Neural cell (in vitro differentiated cells): Measurements from ENCODE around the gene CACNA1B. TPM values are rescaled to one million over a fixed set of nuclear protein-coding genes. Genes with fewer than 3 reads are reported as not detected.

Source experiments
- H2AFZ ChIP-seq: fragments of 200-600, 300-800 bp; sonication (generic), shearing (Covaris generic); 2 replicates; pipeline ENCODE4 v1.6.0; 2014; ENCODE audit warnings: low read depth, mild to moderate bottlenecking, antibody characterized with exemption, low read length, moderate library complexity
- H3F3A ChIP-seq: fragments of 200-600 bp; shearing (Covaris generic); 2 replicates; pipeline ENCODE4 v1.6.1; 2016; ENCODE audit warnings: mild to moderate bottlenecking, moderate library complexity, mixed read lengths, antibody characterized with exemption, low read length; ENCODE audit not compliant: insufficient read depth, poor library complexity, severe bottlenecking
- H3K27ac ChIP-seq: fragments of 200-600, 300-800 bp; sonication (generic), shearing (Covaris generic); 2 replicates; pipeline ENCODE4 v1.5.1; 2014; ENCODE audit warnings: mild to moderate bottlenecking, low read length, moderate library complexity
- H3K27me3 ChIP-seq: fragments of 300-800, 200-600 bp; sonication (generic), shearing (Covaris generic); 2 replicates; pipeline ENCODE4 v1.6.0; 2014; ENCODE audit warnings: mild to moderate bottlenecking, low read depth, low read length, moderate library complexity; ENCODE audit not compliant: insufficient read depth
- H3K36me3 ChIP-seq: fragments of 300-800, 200-600 bp; sonication (generic), shearing (Covaris generic); 2 replicates; pipeline ENCODE4 v1.5.1; 2014; ENCODE audit warnings: mild to moderate bottlenecking, antibody characterized with exemption, low read length, moderate library complexity; ENCODE audit not compliant: insufficient read depth
- H3K4me2 ChIP-seq: fragments of 300-800, 200-600 bp; sonication (generic), shearing (Covaris generic); 2 replicates; pipeline ENCODE4 v1.6.0; 2014; ENCODE audit warnings: mild to moderate bottlenecking, low read length
- H3K4me3 ChIP-seq: fragments of 300-800, 200-600 bp; sonication (generic), shearing (Covaris generic); 2 replicates; pipeline ENCODE4 v1.5.1; 2014; ENCODE audit warnings: mild to moderate bottlenecking, low read length, moderate library complexity
- H3K79me2 ChIP-seq: fragments of 200-600 bp; shearing (Covaris generic); replicated peaks from 2 replicates; pipeline ENCODE4 v1.6.0; 2014; ENCODE audit warnings: mild to moderate bottlenecking, low read length, moderate library complexity; ENCODE audit not compliant: insufficient read depth
- H3K9ac ChIP-seq: fragments of 300-800, 200-600 bp; sonication (generic), shearing (Covaris generic); 2 replicates; pipeline ENCODE4 v1.6.1; 2016; ENCODE audit warnings: mild to moderate bottlenecking, low read length, mixed read lengths
- H3K9me2 ChIP-seq: fragments of 200-600 bp; shearing (Covaris generic); 2 replicates; pipeline ENCODE4 v1.6.1; 2016; ENCODE audit warnings: mild to moderate bottlenecking, low read length, mixed read lengths; ENCODE audit not compliant: insufficient read depth
- H3K9me3 ChIP-seq: fragments of 200-600, 300-800 bp; sonication (generic), shearing (Covaris generic); 2 replicates; pipeline ENCODE4 v1.6.1; 2016; ENCODE audit warnings: mild to moderate bottlenecking, mixed run types, low read length, moderate library complexity, mixed read lengths
- H4K20me1 ChIP-seq: fragments of 200-600 bp; shearing (Covaris generic); 2 replicates; pipeline ENCODE4 v1.6.1; 2016; ENCODE audit warnings: mild to moderate bottlenecking, mixed run types; ENCODE audit not compliant: insufficient read depth
- CTCF ChIP-seq: fragments of 450-650 bp; IDR thresholded peaks from 2 replicates; pipeline ENCODE4 v1.5.1; 2014; ENCODE audit warnings: antibody characterized with exemption, mild to moderate bottlenecking, moderate library complexity; ENCODE audit not compliant: poor library complexity, severe bottlenecking
- EP300 ChIP-seq: fragments of 450-650 bp; conservative IDR thresholded peaks from 2 replicates; pipeline ENCODE4 v1.6.1; 2014; ENCODE audit warnings: antibody characterized with exemption, mild to moderate bottlenecking, moderate library complexity; ENCODE audit not compliant: poor library complexity, severe bottlenecking
- EZH2 ChIP-seq: fragments of 200-600, 300-800 bp; shearing (Covaris generic), sonication (generic); IDR thresholded peaks from 2 replicates; pipeline ENCODE4 v1.6.1; 2014; ENCODE audit warnings: antibody characterized with exemption, low read length, borderline replicate concordance, mild to moderate bottlenecking; ENCODE audit not compliant: insufficient read depth, poor library complexity, severe bottlenecking
- MXI1 ChIP-seq: fragments of 450-650 bp; conservative IDR thresholded peaks from 2 replicates; pipeline ENCODE4 v1.6.1; 2014; ENCODE audit warnings: antibody characterized with exemption, mild to moderate bottlenecking; ENCODE audit not compliant: poor library complexity, severe bottlenecking
- POLR2AphosphoS5 ChIP-seq: IDR thresholded peaks from 2 replicates; pipeline ENCODE4 v1.6.1; 2012
- RAD21 ChIP-seq: fragments of 450-650 bp; conservative IDR thresholded peaks from 2 replicates; pipeline ENCODE4 v1.6.1; 2014; ENCODE audit warnings: antibody characterized with exemption, mild to moderate bottlenecking, moderate library complexity
- REST ChIP-seq: IDR thresholded peaks from 2 replicates; pipeline ENCODE4 v1.6.1; 2012; ENCODE audit warnings: borderline replicate concordance
- SMC3 ChIP-seq: fragments of 450-650 bp; conservative IDR thresholded peaks from 2 replicates; pipeline ENCODE4 v1.6.1; 2014; ENCODE audit warnings: antibody characterized with exemption, mild to moderate bottlenecking, moderate library complexity; ENCODE audit not compliant: poor library complexity
- TAF1 ChIP-seq: IDR thresholded peaks from 2 replicates; pipeline ENCODE4 v1.6.1; 2012; ENCODE audit warnings: low read depth
- polyA plus RNA-seq: library from polyadenylated mRNA; depleted of rRNA; stranded (reverse); fragments of >200 nt; gene quantifications from 2 replicates; pipeline ENCODE4 v1.2.3, GENCODE V29; 2014

Gene CACNA1B
- polyA plus RNA-seq, 1 donor from 2014 or later: 5.8 TPM

- no peak overlapping the region for H3K27ac ChIP-seq
- TF ChIP-seq POLR2AphosphoS5 (no peak), TAF1 (no peak), MXI1 (no peak), EP300 (no peak), CTCF (no peak), RAD21 (no peak), SMC3 (no peak), REST (no peak), EZH2 (no peak)
- H3K9me2 ChIP-seq: no peaks in the 10 kb centered on the region
- H2AFZ ChIP-seq: no peak overlapping the region
- no peak overlapping the region for H3K4me3 ChIP-seq
- no peaks in the 10 kb centered on the region for H4K20me1 ChIP-seq
- no peaks in the 10 kb centered on the region for H3K36me3 ChIP-seq
- no peaks in the 10 kb centered on the region for H3K79me2 ChIP-seq
- H3F3A ChIP-seq: no peaks in the 10 kb centered on the region
- no peaks in the 10 kb centered on the region for H3K9me3 ChIP-seq
- no peaks in the 10 kb centered on the region for H3K27me3 ChIP-seq
- H3K9ac ChIP-seq: no peak overlapping the region
- H3K4me2 ChIP-seq: no peak overlapping the region
Measured at GRCh38 chr9:138037140-138037539, 159.6 kb downstream of the CACNA1B start.

- no peak overlapping the region for H3K27ac ChIP-seq
- no peaks in the 10 kb centered on the region for H3F3A ChIP-seq
- no peaks in the 10 kb centered on the region for H3K9me2 ChIP-seq
- no peaks in the 10 kb centered on the region for H3K9me3 ChIP-seq
- TF ChIP-seq SMC3: no peak
- no peak for TF ChIP-seq CTCF
- no peak for TF ChIP-seq POLR2AphosphoS5
- no peak for TF ChIP-seq EP300
- TF ChIP-seq EZH2: no peak
- TF ChIP-seq REST: no peak
- TF ChIP-seq TAF1: no peak
- TF ChIP-seq RAD21: no peak
- TF ChIP-seq MXI1: no peak
- no peak overlapping the region for H2AFZ ChIP-seq
- H3K4me2 ChIP-seq: no peak overlapping the region
- no peaks in the 10 kb centered on the region for H3K27me3 ChIP-seq
- H3K4me3 ChIP-seq: no peak overlapping the region
- no peaks in the 10 kb centered on the region for H4K20me1 ChIP-seq
- no peaks in the 10 kb centered on the region for H3K79me2 ChIP-seq
- no peaks in the 10 kb centered on the region for H3K36me3 ChIP-seq
- H3K9ac ChIP-seq: no peak overlapping the region
Measured at GRCh38 chr9:138038244-138038671, 160.7 kb downstream of the CACNA1B start.
